Pancreas (tissue), 10 donors: Measurements from ENCODE around the gene TMEM42. TPM values are rescaled to one million over a fixed set of nuclear protein-coding genes. Genes with fewer than 3 reads are reported as not detected.
A peak's percentile ranks its signal among the peaks of the same experiment; 100 is the strongest.
"Not testable (repeated sequence)": the region's sequence is repeated elsewhere in the genome, so short reads cannot be mapped to it uniquely, and the experiment has no call there.

ENCODE experiments used
- ATAC-seq, 4 donors: fragments of 200-7000 bp; cut with Tn5 transposase; one replicate each; pipeline versions ENCODE4 v1.8.0 to v1.9.1; 2020; ENCODE audit warnings: mild to moderate bottlenecking in 4 of 4, moderate library complexity in 4 of 4
- DNase-seq, 6 donors: peaks; one replicate each; pipeline ENCODE4 v3.0.0-alpha.2; 2020
- FAIRE-seq: peaks from 2 replicates; lab custom pipeline; 2012; peaks lifted over from hg19 to GRCh38; lab: Jason Lieb, UNC
- H3K27ac ChIP-seq, 4 donors: fragments of 200-600 bp; sonication (generic); 1 replicate in 3 of 4; 2 replicates in 1 of 4; pipeline versions ENCODE4 v1.5.0 to v1.8.0; 2020
- H3K27me3 ChIP-seq, 4 donors: fragments of 200-600 bp; one replicate each; pipeline ENCODE4 v1.8.0; 2021
- H3K36me3 ChIP-seq, 3 donors: fragments of 200-600 bp; sonication (generic) in 1 of 3; one replicate each; pipeline versions ENCODE4 v1.5.0 to v1.8.0; 2020 to 2021
- H3K4me1 ChIP-seq, 3 donors: fragments of 200-600 bp; one replicate each; pipeline ENCODE4 v1.8.0; 2021
- H3K4me3 ChIP-seq, 4 donors: fragments of 200-600 bp; sonication (generic) in 2 of 4; one replicate each; pipeline versions ENCODE4 v1.5.0 to v1.8.0; 2020 to 2021
- H3K9me3 ChIP-seq, 4 donors: fragments of 200-600 bp; one replicate each; pipeline ENCODE4 v1.8.0; 2021
- WGBS, 2 donors: extraction: QIAGEN DNeasy Blood & Tissue Kit; methylation state at CpG; one replicate each; pipeline ENCODE4 v1.1.7; 2013; 5-methylcytosine and 5-hydroxymethylcytosine counted together
- intact Hi-C, 3 donors: fragments of 100-400 bp; cut with DNase I; formaldehyde crosslinking; loops; one replicate each; pipeline versions ENCODE4 v1.11.1 to v1.14.2; 2022
- polyA plus RNA-seq, 2 donors: library from polyadenylated mRNA; stranded (reverse); fragments of 200-250 nt; gene quantifications; one replicate each; pipeline ENCODE4 v1.2.3, GENCODE V29; 2013
- total RNA-seq, 6 donors: library from RNA; stranded (reverse); fragmentation: NEBNext Ultra II Directional in 4 of 6; extraction: Animal tissue kit (Norgen Biotek cat#: 25700) in 4 of 6; gene quantifications; one replicate each; pipeline versions ENCODE4 v1.2.1 to v1.2.4, GENCODE V29; 2021 to 2023
- TF ChIP-seq, protein P1 (sequence below), 4 donors: fragments of 200-600 bp; sonication (generic) in 3 of 4; IDR thresholded peaks; one replicate each; pipeline versions ENCODE4 v1.5.0 to v1.8.0; 2021; ENCODE audit warnings: antibody characterized with exemption in 4 of 4
- donor health status: healthy with polysubstance abuse.
- donor health status: DM: no; HTN: no; CAD: no; lungs with moderate emphysema.
- donor health status: DM: no; HTN: no; CAD: no.
- donor health status: control.
- donor health status: control.
- donor health status: Bipolar disorder and iron deficiency.
- donor health status: DM: yes; HTN: yes; CAD: no.
- donor health status: DM: no; HTN: no; CAD: no.
- donor health status: DM: no; HTN: no; CAD: no.
- donor health status: DM: yes; HTN: yes; CAD: no.

TMEM42 gene
- total RNA-seq (10 to 100 TPM in 1 of 6 donors, 1 to 10 TPM in 5; 4.3 to 11.2 (median 6.2) TPM), polyA plus RNA-seq (10 to 100 TPM; 15.7 to 20.0 TPM)

DNA sequence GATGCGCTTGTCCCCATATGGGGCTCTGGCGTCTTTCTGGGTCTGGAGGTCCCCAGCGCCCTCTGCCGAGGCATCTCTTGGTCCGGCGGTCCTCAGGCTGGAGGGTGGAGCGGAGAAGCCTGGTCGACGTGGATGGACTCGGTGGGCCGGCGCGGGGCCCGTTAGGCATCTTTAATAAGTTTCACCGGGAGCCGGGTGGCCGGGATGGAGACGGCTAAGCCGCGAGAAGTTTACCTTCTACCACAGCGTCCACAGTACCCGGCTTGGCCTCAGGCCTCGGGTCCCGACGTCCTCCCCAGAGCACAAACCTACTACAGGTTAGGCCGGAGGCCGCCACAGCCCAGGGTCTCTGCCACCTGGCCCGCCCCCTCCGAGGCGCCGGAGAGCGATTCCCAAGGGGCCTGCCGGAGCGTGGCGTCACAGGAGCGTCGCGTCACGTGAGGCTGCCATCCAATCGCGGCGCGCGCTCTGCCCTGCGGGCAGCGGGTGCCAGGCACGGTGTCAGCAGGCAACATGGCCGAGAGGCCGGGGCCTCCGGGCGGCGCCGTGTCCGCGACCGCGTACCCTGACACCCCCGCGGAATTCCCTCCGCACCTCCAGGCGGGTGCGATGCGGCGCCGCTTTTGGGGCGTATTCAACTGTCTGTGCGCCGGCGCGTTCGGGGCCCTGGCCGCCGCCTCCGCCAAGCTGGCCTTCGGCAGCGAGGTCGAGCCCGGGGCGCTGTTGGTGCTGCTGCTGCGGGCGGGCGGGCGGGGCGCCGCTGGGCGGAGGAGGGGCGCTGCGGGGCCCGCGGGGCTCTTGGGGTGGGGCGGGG, at the start of gene TMEM42:
TMEM42 (plus strand) TSS at position 501 of the 814 bp plus-strand sequence; CDS start at position 514, 13 bp downstream.
- Histone ChIP-seq H3K4me1 (peaks cover 0 to 5% (median 4%) of the 10 kb centered on the region in 3 donors), H3K27me3 (no peaks in the 10 kb centered on the region), H3K9me3 (no peaks in the 10 kb centered on the region), H3K4me3 (peak within 1 kb of the TSS; percentile 19 to 75 (median 70)), H3K36me3 (no peaks in the 10 kb centered on the region), H3K27ac (peak within 1 kb of the TSS; percentile 76 to 88 (median 82))
- intact Hi-C loops, result no loop called here
- DNase-seq, result peak; percentile 84 to 96 (median 90)
- WGBS, 2 donors, result 2% methylated on average over 58 to 91 of the region's 91 CpGs
- no peak for FAIRE-seq
- peak; percentile 99 to 100 (median 99) for ATAC-seq
- TF ChIP-seq, protein P1, sequence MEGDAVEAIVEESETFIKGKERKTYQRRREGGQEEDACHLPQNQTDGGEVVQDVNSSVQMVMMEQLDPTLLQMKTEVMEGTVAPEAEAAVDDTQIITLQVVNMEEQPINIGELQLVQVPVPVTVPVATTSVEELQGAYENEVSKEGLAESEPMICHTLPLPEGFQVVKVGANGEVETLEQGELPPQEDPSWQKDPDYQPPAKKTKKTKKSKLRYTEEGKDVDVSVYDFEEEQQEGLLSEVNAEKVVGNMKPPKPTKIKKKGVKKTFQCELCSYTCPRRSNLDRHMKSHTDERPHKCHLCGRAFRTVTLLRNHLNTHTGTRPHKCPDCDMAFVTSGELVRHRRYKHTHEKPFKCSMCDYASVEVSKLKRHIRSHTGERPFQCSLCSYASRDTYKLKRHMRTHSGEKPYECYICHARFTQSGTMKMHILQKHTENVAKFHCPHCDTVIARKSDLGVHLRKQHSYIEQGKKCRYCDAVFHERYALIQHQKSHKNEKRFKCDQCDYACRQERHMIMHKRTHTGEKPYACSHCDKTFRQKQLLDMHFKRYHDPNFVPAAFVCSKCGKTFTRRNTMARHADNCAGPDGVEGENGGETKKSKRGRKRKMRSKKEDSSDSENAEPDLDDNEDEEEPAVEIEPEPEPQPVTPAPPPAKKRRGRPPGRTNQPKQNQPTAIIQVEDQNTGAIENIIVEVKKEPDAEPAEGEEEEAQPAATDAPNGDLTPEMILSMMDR (IDR thresholded peaks at IDR 0.05), result no peak

DNA sequence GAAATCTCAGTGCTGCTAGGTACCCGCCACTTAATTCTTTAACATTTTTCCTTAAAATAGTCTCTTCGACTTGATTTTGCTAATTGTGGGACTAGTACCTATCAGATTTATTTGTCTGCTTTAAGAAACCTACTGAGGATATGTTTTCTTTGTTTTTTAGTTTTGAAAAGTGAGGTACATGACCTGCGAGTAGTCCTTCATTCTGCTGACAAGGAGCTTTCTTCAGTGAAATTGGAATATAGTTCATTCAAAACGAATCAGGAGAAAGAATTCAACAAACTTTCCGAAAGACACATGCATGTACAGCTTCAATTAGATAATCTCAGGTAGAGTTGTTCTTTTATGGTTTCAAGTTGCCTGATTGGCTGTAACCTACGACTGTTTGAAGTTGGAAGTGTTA, 47.0 kb upstream of the TMEM42 start:
- no peaks in the 10 kb centered on the region for H3K9me3 ChIP-seq
- intact Hi-C loops, result no loop called here
- H3K36me3 ChIP-seq, result no peaks in the 10 kb centered on the region
- 89 to 91% methylated on average over 6 of the region's 6 CpGs for WGBS, 2 donors
- H3K4me1 ChIP-seq, result no peaks in the 10 kb centered on the region
- TF ChIP-seq, protein P1 (IDR thresholded peaks at IDR 0.05), result no peak
- DNase-seq, result no peak
- no peak for FAIRE-seq
- ATAC-seq, result no peak
- no peak overlapping the region for H3K27ac ChIP-seq
- no peak overlapping the region for H3K4me3 ChIP-seq
- H3K27me3 ChIP-seq, result no peaks in the 10 kb centered on the region

DNA sequence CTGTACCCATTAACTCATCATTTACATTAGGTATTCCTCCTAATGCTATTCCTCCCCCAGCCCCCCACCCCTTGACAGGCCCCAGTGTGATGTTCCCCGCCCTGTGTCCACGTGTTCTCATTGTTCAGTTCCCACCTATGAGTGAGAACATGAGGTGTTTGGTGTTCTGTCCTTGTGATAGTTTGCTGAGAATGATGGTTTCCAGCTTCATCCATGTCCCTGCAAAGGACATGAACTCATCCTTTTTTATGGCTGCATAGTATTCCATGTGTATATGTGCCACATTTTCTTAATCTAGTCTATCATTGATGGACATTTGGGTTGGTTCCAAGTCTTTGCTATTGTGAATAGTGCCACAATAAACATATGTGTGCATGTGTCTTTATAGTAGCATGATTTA, 45.4 kb upstream of the TMEM42 start:
- FAIRE-seq, ATAC-seq, intact Hi-C loops, H3K27me3 ChIP-seq, H3K4me1 ChIP-seq, DNase-seq, H3K4me3 ChIP-seq, H3K27ac ChIP-seq, H3K36me3 ChIP-seq, H3K9me3 ChIP-seq: not testable (repeated sequence)
- WGBS, 2 donors, result 98 to 99% methylated on average over 2 of the region's 2 CpGs

DNA sequence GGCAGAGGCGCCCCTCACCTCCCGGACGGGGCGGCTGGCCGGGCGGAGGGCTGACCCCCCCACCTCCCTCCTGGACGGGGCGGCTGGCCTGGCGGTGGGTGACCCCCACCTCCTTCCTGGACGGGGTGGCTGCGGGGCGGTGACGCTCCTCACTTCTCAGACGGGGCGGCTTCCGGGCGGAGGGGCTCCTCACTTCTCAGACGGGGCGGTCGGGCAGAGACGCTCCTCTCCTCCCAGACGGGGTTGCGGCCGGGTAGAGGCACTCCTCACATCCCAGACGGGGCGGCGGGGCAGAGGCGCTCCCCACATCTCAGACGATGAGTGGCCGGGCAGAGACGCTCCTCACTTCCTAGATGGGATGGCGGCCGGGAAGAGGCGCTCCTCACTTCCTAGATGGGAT, 40.5 kb upstream of the TMEM42 start:
- peak in 1 of 6 donors; percentile 42 for DNase-seq
- H3K9me3 ChIP-seq, H3K4me3 ChIP-seq, H3K27ac ChIP-seq, ATAC-seq, H3K27me3 ChIP-seq, intact Hi-C loops, FAIRE-seq, H3K36me3 ChIP-seq, H3K4me1 ChIP-seq: not testable (repeated sequence)
- 97% methylated on average over 18 to 34 of the region's 34 CpGs for WGBS, 2 donors

DNA sequence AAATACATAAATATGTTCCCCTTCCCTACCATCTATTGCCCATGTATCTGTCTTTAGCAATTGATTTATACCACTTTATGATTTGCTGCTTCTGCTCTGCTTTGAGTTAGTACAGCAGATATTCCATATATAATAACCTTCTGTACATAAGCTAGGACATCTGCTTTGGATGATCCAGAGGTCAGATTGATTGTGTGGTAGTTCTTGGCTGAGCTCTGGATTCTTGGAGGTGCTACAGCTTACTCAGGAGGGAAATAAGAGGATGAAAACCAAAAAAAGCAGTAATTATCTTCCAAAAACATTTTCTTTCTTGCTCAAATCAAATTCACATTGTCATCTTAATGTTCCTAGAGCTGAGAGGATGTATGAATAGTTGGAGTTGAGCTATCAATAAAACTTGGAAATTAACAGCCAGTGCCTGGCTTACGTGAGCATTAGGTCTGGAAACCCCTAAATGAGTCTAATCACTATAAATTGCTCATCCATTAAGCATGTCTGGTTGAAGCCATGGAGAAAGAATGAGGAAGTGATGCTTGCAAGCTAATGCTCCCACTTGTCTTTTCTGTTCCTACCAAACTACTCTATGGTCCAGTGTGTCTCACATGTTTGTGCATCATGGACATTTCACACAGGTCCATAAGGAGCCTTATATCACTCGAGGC, 36.3 kb upstream of the TMEM42 start:
- TF ChIP-seq, protein P1 (IDR thresholded peaks at IDR 0.05), result no peak
- peak in 3 of 4 donors; percentile 29 to 75 (median 49) for ATAC-seq
- FAIRE-seq, result no peak
- Histone ChIP-seq H3K27ac (no peak overlapping the region), H3K36me3 (no peaks in the 10 kb centered on the region), H3K27me3 (no peaks in the 10 kb centered on the region), H3K9me3 (no peaks in the 10 kb centered on the region), H3K4me1 (no peaks in the 10 kb centered on the region), H3K4me3 (no peak overlapping the region)
- intact Hi-C loops, result no loop called here
- DNase-seq, result no peak
- 65 to 67% methylated on average over 2 of the region's 2 CpGs for WGBS, 2 donors
